GM18498 (cell line): ENCODE data around the gene HDGFL3.
A peak's percentile ranks its signal among the peaks of the same experiment; 100 is the strongest.
"Not testable (repeated sequence)": the region's sequence is repeated elsewhere in the genome, so short reads cannot be mapped to it uniquely, and the experiment has no call there.

Experiments
- ATAC-seq: cut with Tn5 transposase; IDR thresholded peaks from one replicate; pipeline ENCODE4 v1.9.1; 2021; ENCODE audit warnings: mild to moderate bottlenecking, moderate library complexity; ENCODE audit not compliant: unreplicated experiment

The HDGFL3 gene

GRCh38 chr15:83104141-83104540 is 103.5 kb downstream of the HDGFL3 start:
- ATAC-seq: no peak

- no peak for ATAC-seq
Observed at GRCh38 chr15:83102346-83102745, 105.3 kb downstream of the HDGFL3 start.

- ATAC-seq: no peak
Observed at GRCh38 chr15:83100097-83100646, 107.5 kb downstream of the HDGFL3 start.

GRCh38 chr15:83099290-83099689 is 108.3 kb downstream of the HDGFL3 start:
- no peak for ATAC-seq

GRCh38 chr15:83098079-83098478 is 109.5 kb downstream of the HDGFL3 start:
- ATAC-seq: no peak

- no peak for ATAC-seq
Observed at GRCh38 chr15:83094583-83094982, 113.0 kb downstream of the HDGFL3 start.

GRCh38 chr15:83092309-83092976 is 115.2 kb downstream of the HDGFL3 start:
- peak; percentile 74 for ATAC-seq

GRCh38 chr15:83091965-83092308 is 115.7 kb downstream of the HDGFL3 start:
- ATAC-seq: not testable (repeated sequence)

- ATAC-seq: no peak
Observed at GRCh38 chr15:83090465-83090864, 117.2 kb downstream of the HDGFL3 start.

- ATAC-seq: no peak
Observed at GRCh38 chr15:83088876-83089275, 118.7 kb downstream of the HDGFL3 start.

- ATAC-seq: no peak
Observed at GRCh38 chr15:83087576-83087975, 120.0 kb downstream of the HDGFL3 start.

GRCh38 chr15:83085864-83086552 is 121.6 kb downstream of the HDGFL3 start:
- ATAC-seq: not testable (repeated sequence)

- ATAC-seq: not testable (repeated sequence)
Observed at GRCh38 chr15:83085461-83085860, 122.2 kb downstream of the HDGFL3 start.

- ATAC-seq: no peak
Observed at GRCh38 chr15:83082730-83083386, 124.8 kb downstream of the HDGFL3 start.

GRCh38 chr15:83081256-83082014 is 126.2 kb downstream of the HDGFL3 start:
- no peak for ATAC-seq

GRCh38 chr15:83078712-83079111 is 128.9 kb downstream of the HDGFL3 start:
- no peak for ATAC-seq
